GM12801 (cell line): ENCODE data around the gene CCDC85C.

Source experiments
- TF ChIP-seq, protein P1 (sequence below): IDR thresholded peaks from one replicate; pipeline ENCODE4 v1.5.1; 2011; ENCODE audit warnings: control low read depth; ENCODE audit not compliant: insufficient read length; ENCODE audit errors: extremely low read depth

Gene CCDC85C

DNA sequence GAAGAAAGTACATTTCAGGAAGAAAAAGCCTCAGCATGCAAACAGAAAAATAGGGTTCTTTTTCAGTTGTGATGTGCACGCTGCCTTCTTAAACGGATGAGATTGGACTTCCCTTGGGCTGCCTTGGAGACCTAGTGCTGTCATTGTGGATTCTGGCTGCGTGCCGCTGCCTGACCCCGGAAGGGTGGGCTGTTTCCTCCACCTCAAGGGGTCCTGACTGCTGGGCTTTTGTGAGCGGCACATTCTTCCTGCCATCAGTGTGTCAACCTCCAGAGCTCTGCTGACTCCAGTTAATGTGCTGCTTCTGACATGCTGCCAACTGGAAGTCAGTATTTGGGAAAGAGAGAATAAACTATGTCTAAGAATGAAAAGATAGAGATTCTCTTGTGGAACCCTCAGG is 97.7 kb downstream of the CCDC85C start:
- TF ChIP-seq, protein P1, sequence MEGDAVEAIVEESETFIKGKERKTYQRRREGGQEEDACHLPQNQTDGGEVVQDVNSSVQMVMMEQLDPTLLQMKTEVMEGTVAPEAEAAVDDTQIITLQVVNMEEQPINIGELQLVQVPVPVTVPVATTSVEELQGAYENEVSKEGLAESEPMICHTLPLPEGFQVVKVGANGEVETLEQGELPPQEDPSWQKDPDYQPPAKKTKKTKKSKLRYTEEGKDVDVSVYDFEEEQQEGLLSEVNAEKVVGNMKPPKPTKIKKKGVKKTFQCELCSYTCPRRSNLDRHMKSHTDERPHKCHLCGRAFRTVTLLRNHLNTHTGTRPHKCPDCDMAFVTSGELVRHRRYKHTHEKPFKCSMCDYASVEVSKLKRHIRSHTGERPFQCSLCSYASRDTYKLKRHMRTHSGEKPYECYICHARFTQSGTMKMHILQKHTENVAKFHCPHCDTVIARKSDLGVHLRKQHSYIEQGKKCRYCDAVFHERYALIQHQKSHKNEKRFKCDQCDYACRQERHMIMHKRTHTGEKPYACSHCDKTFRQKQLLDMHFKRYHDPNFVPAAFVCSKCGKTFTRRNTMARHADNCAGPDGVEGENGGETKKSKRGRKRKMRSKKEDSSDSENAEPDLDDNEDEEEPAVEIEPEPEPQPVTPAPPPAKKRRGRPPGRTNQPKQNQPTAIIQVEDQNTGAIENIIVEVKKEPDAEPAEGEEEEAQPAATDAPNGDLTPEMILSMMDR: no peak

DNA sequence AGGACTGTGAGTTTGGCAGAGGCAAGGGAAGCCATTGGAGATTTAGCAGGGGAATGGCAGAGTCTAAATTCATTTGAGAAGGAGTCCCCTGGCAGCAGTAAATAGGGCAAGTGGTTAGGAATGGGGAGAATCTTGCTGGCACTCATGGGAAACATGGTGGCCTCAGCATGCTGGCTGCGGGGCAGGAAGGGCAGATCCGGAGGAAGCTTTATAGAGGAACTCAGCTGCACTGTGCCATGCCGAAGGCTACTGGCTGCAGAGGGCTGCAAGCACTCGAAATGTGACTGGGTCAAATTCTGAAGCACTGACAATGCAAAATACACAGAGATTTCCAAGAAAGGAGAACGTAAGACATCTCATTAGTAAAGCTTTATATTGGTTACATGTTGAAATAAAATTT is 98.9 kb downstream of the CCDC85C start:
- TF ChIP-seq, protein P1: no peak

DNA sequence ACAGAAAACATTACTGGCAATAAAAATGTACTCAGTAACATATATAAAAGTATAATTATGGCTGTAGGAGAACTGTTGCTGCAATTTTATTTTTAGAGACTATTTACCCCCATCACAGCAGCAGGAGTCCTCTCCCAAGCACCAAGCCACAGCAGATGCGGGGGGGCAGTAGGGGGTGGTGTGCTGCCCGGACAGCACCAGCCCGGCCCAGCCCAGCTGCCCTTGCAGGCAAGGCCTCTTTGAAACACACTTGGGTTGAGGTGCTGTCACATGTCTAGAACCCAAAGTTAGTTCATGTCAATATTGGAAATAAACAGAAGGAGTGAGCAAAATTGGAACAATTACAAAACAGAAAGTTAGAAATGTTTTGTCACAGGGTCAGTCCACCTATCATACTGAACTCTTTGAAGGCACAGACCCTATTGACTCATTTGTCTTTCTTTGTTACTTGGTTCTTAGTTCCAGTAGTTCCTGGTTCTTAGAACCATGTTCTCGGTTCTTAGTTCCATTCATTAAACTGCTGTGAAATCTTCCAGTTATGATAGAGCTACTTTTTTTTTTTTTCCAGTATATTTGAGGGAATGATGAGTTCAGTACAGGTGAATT is 100.1 kb downstream of the CCDC85C start:
- TF ChIP-seq, protein P1: no peak

DNA sequence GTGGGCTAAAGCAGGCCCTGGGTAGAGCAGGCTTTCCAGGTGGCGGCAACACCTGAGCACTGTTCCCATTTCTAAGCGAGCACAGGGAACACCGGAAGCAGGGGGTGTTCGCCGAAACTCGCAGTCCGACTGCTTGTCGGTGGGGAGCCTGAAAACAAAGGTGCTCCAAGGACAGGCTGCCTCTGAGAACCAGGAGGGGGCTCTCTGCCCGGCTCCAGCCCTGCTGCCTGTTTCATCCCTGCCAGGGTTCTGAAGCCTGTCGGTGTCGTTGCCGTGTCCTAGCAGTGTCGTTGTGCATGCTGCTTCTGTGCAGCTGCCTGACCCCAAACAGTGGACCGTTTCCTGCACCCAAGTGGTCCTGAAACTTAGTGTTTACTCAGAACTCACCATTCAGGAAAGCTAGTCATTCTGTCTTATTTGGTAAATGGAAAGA is 101.0 kb downstream of the CCDC85C start:
- TF ChIP-seq, protein P1: no peak

DNA sequence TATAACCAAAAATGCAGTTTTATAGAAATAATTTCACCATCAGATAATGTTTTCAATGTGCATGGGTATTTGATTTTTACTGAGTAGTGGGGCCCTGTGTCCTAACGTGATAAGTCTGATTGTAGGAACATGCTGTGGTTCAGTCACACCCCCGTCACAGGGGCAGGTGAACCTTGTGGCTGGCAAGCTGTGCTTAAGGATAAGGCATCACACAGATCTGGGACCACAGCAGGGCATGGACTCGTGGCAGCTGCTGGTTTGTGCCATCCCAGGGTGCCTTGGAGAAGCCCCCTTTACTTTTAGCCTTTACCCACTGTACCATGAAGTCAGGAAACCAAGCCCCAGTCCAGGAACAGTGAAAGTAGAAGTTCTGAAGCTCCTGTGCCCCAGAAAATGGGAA is 106.1 kb downstream of the CCDC85C start:
- TF ChIP-seq, protein P1: no peak

DNA sequence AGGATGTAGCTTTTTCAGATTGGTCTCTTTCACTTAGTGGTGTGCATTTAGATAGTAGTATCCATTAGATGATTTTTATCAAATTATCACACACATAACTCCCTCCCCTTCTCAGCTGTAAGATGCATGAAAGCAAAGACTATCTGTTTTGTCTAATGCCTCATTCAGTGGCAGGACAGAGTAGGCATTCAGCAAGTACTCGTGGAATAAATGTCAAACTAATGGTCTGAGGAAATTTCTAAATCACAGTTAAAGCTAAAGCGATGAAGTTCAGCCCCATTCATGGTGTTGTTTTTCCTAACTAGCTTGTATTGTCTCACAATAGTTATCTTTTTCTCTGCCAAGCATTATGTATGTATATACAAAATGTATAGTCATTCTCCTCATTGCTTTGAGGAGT is 106.7 kb downstream of the CCDC85C start:
- TF ChIP-seq, protein P1: no peak

GRCh38 chr14:99484106-99484505 is 119.9 kb downstream of the CCDC85C start:
- TF ChIP-seq, protein P1: no peak

- TF ChIP-seq, protein P1: no peak
These were observed 122.3 kb downstream of the CCDC85C start for GRCh38 chr14:99481745-99482099.
